Neuron (in vitro differentiated cells): ENCODE data around the gene RCL1.

Experiments used
- H2AFZ ChIP-seq: one replicate; pipeline ENCODE4 v1.6.1; 2013; ENCODE audit warnings: low read depth, mild to moderate bottlenecking, inconsistent platforms, low read length, moderate library complexity
- H3K27me3 ChIP-seq: one replicate; pipeline ENCODE4 v1.6.1; 2013; ENCODE audit warnings: low read length; ENCODE audit not compliant: insufficient read depth
- H3K36me3 ChIP-seq: one replicate; pipeline ENCODE4 v1.6.1; 2013; ENCODE audit warnings: low read length; ENCODE audit not compliant: insufficient read depth
- H3K4me1 ChIP-seq: one replicate; pipeline ENCODE4 v1.6.1; 2013; ENCODE audit warnings: low read length; ENCODE audit not compliant: insufficient read depth
- H3K4me3 ChIP-seq: 2 replicates; pipeline ENCODE4 v1.5.1; 2013; ENCODE audit warnings: mild to moderate bottlenecking, low read length, moderate library complexity
- H3K9me3 ChIP-seq: one replicate; pipeline ENCODE4 v1.6.1; 2013; ENCODE audit warnings: low read length

The RCL1 gene

DNA sequence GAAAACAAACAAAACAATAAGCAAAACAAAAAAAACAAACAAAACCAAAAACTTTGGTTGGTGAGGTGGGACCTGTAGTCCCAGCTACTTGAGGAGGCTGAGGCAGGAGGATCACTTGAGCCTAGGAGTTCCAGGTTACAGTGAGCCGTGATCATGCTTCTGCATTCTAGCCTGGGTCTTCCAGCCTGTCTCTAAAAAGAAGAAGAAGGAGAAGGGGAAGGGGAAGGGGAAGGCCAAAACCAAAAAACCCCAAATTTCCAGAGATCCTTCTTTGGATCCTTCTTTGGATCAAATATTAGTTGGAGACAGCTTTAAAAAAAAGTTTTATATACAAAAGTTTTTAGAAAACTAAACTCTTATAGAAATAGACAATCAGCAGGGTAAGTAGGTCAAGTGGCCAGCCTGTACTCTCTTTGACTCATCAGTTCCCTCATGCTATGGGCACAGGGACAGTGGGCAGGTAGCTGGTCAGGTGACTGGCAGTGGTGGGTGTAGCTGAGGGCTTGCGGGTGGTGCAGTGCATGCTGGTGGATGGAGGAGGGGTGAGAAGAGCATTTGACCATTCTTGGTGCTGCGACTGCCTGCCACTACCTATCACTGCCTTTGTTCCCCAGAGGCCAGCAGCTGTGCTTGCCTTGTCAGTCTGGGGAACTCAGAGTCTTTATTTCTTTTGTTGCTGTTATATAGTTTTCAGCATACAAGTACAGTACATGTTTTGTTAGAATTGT is 12.6 kb downstream of the RCL1 start:
- Histone ChIP-seq H3K4me3 (no peak overlapping the region), H3K36me3 (no peaks in the 10 kb centered on the region), H3K27me3 (no peaks in the 10 kb centered on the region), H2AFZ (no peak overlapping the region), H3K4me1 (no peaks in the 10 kb centered on the region), H3K9me3 (peaks cover 5% of the 10 kb centered on the region)

DNA sequence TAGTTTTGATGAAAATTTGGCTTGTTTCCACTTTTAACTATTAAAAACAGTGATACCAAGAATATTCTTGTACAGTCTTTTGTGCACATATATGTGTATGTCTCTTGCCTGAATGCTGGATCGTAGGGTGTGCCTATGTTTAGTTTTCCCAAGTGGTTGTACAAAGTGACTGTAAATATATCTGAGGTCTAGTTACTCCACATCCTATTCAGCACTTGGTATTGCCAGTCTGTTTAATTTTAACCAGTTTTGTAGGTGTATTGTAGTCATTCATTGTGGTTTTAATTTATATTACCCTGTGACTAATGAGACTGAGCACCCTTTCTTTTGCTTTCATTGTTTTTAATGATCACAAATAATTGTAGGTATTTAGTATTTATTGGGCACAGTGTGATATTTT is 17.8 kb downstream of the RCL1 start:
- Histone ChIP-seq H3K4me1 (no peaks in the 10 kb centered on the region), H2AFZ (no peak overlapping the region), H3K4me3 (no peak overlapping the region), H3K9me3 (peaks cover 5% of the 10 kb centered on the region), H3K36me3 (no peaks in the 10 kb centered on the region), H3K27me3 (no peaks in the 10 kb centered on the region)

DNA sequence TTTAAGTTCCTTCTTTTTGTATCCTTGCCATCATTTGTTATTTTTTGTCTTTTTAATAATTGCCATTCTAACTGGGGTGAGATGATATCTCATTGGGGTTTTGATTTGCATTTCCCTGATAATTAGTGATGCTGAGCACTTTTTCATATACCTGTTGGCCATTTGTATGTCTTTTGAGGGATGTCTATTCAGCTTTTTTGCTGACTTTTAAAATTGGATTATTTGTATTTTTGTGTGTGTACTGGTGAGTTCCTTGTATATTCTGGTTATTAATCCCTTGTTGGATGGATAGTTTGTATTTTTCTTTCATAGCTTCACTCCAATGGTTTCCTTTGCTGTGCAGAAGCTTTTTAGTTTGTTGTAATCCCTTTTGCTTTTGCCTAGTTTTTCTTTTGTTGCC is 19.1 kb downstream of the RCL1 start:
- H3K36me3 ChIP-seq, result no peaks in the 10 kb centered on the region
- no peaks in the 10 kb centered on the region for H3K4me1 ChIP-seq
- no peak overlapping the region for H2AFZ ChIP-seq
- H3K9me3 ChIP-seq, result peaks cover 5% of the 10 kb centered on the region
- no peaks in the 10 kb centered on the region for H3K27me3 ChIP-seq
- no peak overlapping the region for H3K4me3 ChIP-seq

DNA sequence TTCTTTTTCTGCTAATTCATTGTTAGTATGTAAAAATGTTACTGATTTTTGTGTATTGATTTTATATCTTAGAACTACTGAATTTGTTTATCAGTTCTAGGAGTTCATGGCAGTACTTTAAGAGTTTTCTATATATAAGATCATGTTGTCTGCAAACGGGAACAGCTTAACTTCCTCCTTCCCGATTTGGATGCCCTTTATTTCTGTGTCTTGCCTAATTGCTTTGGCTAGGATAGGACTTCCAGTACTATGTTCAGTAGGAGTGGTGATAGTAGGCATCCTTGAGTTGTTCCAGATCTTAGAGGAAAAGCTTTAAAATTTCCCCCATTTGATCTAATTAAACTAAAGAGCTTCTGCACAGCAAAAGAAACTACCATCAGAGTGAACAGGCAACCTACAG is 20.1 kb downstream of the RCL1 start:
- no peaks in the 10 kb centered on the region for H3K36me3 ChIP-seq

DNA sequence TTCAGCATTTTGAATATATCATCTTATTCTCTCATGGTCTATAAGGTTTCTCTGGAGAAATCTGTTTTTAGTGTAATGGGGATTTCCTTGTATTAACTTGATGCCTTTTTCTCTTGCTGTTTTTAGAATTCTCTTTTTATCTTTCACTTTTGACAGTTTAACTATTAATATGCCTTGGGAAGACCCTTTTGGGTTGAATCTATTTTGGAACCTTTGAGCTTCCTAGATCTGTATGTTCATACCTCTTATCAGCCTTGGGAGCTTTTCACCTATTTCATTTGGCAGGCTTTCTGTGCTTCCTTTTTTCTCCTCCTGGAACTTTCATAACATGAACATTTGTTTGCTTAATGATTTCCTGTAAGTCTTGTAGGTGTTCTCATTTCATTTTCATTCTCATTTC is 22.2 kb downstream of the RCL1 start:
- Histone ChIP-seq H3K4me1 (no peaks in the 10 kb centered on the region), H3K9me3 (peaks cover 5% of the 10 kb centered on the region), H3K36me3 (no peaks in the 10 kb centered on the region), H3K27me3 (no peaks in the 10 kb centered on the region), H3K4me3 (no peak overlapping the region), H2AFZ (no peak overlapping the region)

More for the DNA sequence above, 20.1 kb downstream of the RCL1 start:
- Histone ChIP-seq H2AFZ (no peak overlapping the region), H3K4me3 (no peak overlapping the region), H3K9me3 (peaks cover 5% of the 10 kb centered on the region), H3K27me3 (no peaks in the 10 kb centered on the region), H3K4me1 (no peaks in the 10 kb centered on the region)

DNA sequence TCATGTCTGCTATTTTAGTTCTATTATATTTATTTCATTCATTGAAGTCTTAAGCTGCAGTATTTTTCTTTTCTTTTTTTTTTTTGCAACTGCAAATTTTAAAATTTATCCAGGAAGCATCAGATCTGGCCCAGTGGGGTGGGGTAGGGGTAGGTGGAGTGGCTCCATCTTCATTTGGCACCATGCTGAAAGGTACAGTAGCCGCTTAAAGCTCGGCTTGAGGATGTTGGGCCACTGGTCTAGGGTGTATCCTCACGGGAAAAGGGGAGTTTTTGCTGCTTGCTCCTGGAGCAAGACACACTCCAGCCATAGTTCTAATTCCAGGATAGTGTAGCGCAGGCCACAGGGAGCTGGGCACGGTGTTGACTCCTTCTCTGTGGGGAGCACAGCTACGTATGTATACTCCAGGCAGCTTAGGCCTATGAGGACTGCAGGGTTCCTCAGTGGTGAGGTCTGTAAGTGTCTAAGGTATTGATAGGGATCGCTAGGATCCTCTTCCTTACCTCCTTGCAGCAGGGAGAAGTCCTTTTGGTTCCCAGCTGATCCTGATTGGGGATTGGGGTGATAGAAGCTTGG is 22.7 kb downstream of the RCL1 start:
- no peak overlapping the region for H3K4me3 ChIP-seq
- no peak overlapping the region for H2AFZ ChIP-seq

DNA sequence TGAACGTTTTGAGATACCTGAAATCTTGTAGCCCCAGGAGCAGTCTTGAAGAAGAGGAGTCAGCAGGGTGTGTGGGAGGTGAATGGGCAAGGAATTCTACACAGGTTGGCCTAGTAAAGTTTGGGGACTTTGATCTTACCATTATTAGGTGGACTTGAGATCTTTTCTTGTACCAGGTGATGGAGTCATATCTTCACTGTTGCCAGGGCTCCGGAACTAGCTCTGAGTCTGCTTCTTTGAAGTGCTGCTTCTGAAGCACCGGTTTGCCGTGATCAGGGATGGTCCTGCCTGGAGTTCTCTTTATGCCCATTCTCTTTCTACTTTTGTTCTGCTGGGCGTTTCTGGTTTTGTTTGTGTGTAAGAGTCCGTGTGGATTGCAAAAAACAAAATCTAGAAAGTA is 27.4 kb downstream of the RCL1 start:
- Histone ChIP-seq H2AFZ (no peak overlapping the region), H3K36me3 (no peaks in the 10 kb centered on the region), H3K27me3 (no peaks in the 10 kb centered on the region), H3K9me3 (peaks cover 2% of the 10 kb centered on the region), H3K4me3 (no peak overlapping the region), H3K4me1 (no peaks in the 10 kb centered on the region)

More for the DNA sequence above, 22.7 kb downstream of the RCL1 start:
- peaks cover 5% of the 10 kb centered on the region for H3K9me3 ChIP-seq
- H3K27me3 ChIP-seq, result no peaks in the 10 kb centered on the region
- no peaks in the 10 kb centered on the region for H3K4me1 ChIP-seq
- H3K36me3 ChIP-seq, result no peaks in the 10 kb centered on the region

DNA sequence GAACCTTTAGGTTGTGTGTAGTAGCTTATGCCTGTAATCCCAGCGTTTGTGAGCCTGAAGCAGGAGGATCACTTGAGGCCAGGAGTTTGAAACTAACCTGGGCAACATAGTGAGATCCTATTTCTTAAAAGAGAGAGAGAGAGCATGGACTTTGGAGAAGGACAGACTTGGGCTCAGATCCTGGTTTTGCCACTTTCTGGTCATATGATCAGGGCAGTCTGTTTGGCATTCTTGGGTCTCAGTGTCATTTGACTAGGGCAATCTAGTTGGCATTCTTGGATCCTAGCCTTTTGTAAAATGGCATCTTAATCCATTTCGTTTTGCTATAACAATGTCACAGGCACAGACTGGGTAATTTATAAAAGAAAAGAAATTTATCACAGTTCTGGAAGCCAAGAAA is 28.4 kb downstream of the RCL1 start:
- Histone ChIP-seq H3K4me3 (no peak overlapping the region), H3K27me3 (no peaks in the 10 kb centered on the region), H2AFZ (no peak overlapping the region), H3K9me3 (no peaks in the 10 kb centered on the region), H3K36me3 (no peaks in the 10 kb centered on the region), H3K4me1 (no peaks in the 10 kb centered on the region)

DNA sequence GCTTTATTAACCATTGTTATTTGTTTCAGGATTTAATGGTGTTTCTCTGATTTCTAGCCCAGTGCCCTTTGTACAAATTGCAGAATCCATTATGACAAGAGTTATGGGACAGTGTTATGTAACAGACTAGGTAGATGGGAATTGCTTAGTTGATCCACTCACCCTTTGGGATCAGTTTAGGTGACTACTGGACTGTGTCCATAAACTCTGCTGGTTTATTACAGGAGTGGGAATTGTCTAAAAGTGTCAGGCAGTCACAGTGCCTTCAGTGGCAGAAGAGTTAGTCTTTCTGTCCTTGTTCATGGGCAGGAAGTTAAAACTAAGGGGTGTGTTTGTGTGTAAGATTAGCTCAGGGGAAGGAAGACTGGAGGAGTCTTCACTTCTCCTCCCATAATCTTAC is 29.3 kb downstream of the RCL1 start:
- H3K4me3 ChIP-seq, result no peak overlapping the region
- no peaks in the 10 kb centered on the region for H3K27me3 ChIP-seq
- H2AFZ ChIP-seq, result no peak overlapping the region
- no peaks in the 10 kb centered on the region for H3K36me3 ChIP-seq
- H3K4me1 ChIP-seq, result no peaks in the 10 kb centered on the region
- no peaks in the 10 kb centered on the region for H3K9me3 ChIP-seq

DNA sequence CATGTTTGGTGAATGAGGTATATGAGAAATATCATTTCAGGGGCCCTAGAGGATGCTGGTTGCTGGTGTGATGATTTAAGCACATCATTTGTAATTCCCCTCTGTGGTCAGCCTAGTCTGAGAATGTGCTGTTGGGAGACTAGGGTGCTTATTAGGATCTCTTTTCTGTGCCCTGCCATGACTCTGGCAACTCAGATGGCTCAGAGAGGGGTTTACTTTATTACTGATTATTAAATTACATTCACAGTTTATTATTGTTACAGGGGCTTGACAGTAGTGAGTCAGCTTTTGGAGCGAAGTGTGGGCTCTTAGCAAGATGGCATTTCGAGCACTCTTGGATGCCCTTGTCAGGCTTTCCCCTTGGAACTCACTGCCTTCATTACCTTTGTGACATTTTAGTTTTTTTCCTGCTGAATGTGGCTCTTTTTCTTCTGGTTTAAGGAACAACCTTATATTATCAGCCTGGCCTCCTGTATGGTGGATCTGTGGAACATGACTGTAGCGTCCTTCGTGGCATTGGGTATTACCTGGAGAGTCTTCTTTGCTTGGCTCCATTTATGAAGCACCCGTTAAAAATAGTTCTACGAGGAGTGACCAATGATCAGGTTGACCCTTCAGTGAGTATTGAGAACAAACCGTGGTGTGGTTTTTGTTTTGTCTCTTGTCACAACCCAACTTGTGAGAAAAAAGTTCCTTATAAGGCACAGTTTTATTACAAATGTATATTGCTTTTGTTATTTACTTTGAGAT is 33.8 kb downstream of the RCL1 start:
- Histone ChIP-seq H3K4me1 (no peaks in the 10 kb centered on the region), H3K36me3 (peaks cover 2% of the 10 kb centered on the region), H2AFZ (no peak overlapping the region), H3K27me3 (no peaks in the 10 kb centered on the region), H3K4me3 (no peak overlapping the region), H3K9me3 (no peaks in the 10 kb centered on the region)

DNA sequence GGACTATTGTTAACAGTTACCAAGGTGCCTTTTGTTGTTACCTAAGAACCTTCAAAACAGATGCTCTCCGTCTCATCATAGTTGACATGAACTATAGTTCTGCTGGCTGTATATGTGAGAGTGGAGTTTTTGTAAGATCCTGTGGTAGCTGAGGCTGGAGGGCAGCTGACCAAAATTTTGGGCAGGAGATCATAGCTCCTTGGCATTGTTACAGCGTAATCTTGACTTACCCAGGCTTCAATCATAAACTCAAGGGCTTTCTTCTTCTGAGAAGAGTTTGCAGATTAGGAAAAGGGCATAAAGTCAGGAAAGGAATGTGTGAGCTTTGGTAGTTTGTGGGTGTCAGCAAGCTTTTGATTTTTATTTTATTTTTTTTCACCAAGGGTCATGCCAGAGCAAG is 34.5 kb downstream of the RCL1 start:
- Histone ChIP-seq H3K27me3 (no peaks in the 10 kb centered on the region), H2AFZ (no peak overlapping the region), H3K4me1 (no peaks in the 10 kb centered on the region)

DNA sequence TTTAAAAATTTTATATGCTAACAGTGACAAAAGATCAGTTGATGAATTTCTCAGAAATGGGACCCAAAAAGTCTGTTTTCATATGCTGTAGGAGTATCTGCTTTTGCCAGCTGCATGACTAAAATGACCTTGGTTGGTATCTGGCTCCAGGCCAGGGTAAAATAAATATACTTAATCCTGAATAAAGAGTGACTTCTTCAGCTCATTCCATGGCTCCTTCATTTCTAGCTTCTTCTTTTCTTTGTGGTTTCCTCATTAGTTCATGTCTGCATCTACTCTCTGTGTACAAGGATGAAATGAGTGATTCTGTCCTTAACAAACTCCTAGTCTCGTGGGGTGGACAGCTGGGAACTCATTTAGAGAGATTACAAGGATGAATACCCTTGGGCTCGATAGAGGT is 36.0 kb downstream of the RCL1 start:
- H3K9me3 ChIP-seq, result no peaks in the 10 kb centered on the region
- no peaks in the 10 kb centered on the region for H3K4me1 ChIP-seq
- H3K36me3 ChIP-seq, result peaks cover 2% of the 10 kb centered on the region
- no peaks in the 10 kb centered on the region for H3K27me3 ChIP-seq
- no peak overlapping the region for H2AFZ ChIP-seq
- H3K4me3 ChIP-seq, result no peak overlapping the region

More for the DNA sequence above, 34.5 kb downstream of the RCL1 start:
- Histone ChIP-seq H3K4me3 (no peak overlapping the region), H3K9me3 (no peaks in the 10 kb centered on the region), H3K36me3 (peaks cover 2% of the 10 kb centered on the region)

DNA sequence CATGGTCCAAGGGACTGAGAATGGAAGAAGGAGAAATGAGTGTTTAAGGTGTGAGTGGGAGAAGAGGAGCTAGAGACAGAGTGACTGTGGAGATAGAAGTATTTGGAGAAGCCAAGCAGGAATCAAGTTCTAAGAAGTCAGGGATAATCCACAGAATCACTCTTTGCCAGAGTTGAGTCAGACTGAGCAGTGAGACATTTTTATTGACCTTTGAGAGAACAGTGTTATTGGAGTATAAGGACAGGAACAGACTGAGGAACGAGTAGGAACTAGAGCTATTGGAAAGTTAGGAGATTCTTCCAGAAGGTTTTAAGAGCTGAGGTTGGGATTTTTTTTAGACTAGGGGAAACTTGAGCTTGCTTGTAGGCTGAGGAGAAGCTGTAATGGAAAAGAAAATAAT is 37.2 kb downstream of the RCL1 start:
- Histone ChIP-seq H3K27me3 (no peaks in the 10 kb centered on the region), H3K9me3 (no peaks in the 10 kb centered on the region), H3K36me3 (peaks cover 2% of the 10 kb centered on the region), H2AFZ (no peak overlapping the region), H3K4me3 (no peak overlapping the region), H3K4me1 (no peaks in the 10 kb centered on the region)
